GM12878 (cell line): ENCODE measurements around the gene HSD17B1. TPM values are rescaled to one million over a fixed set of nuclear protein-coding genes. Genes with fewer than 3 reads are reported as not detected.
A peak's percentile ranks its signal among the peaks of the same experiment; 100 is the strongest.

Source experiments
- ATAC-seq: fragments of 200-7000 bp; cut with Tn5 transposase; 3 replicates; pipeline ENCODE4 v1.9.1; 2020; ENCODE audit warnings: mild to moderate bottlenecking, moderate library complexity
- BruUV-seq: library from RNA; stranded (reverse); fragments of 400-500 nt; replicated peaks from 2 replicates; lab custom pipeline; 2021; lab: Mats Ljungman, UMichigan
- CTCF ChIA-PET: fragments of 300-600 bp; sonication (Branson Sonifier 250); formaldehyde crosslinking; extraction: SDS; loops from one replicate; lab custom pipeline; 2021; ENCODE audit warnings: inconsistent platforms; lab: Yijun Ruan, JAX
- POLR2A ChIA-PET: fragments of 350-600 bp; formaldehyde crosslinking; extraction: SDS; loops from one replicate; lab custom pipeline; 2021; ENCODE audit warnings: inconsistent platforms; lab: Charles Lee
- RAD21 ChIA-PET: fragments of 300-600 bp; sonication (Branson Sonifier 250); formaldehyde crosslinking; loops from one replicate; lab custom pipeline; 2023; ENCODE audit warnings: antibody characterized with exemption; ENCODE audit not compliant: unreplicated experiment; lab: Charles Lee
- SMC1A ChIA-PET: fragments of 300-600 bp; sonication (Branson Sonifier 250); formaldehyde crosslinking; loops from one replicate; lab custom pipeline; 2023; ENCODE audit not compliant: unreplicated experiment, uncharacterized antibody; lab: Charles Lee
- DNase-seq: peaks from one replicate; pipeline ENCODE4 v3.0.0-alpha.2; 2011; ENCODE audit warnings: low read depth, low spot score
- FAIRE-seq: peaks from 3 replicates; lab custom pipeline; 2011; peaks lifted over from hg19 to GRCh38; lab: Jason Lieb, UNC
- H2AFZ ChIP-seq: 2 replicates; pipeline ENCODE4 v1.6.0; 2011; ENCODE audit warnings: low read depth, low read length, control low read depth; ENCODE audit not compliant: control insufficient read depth
- H3K27ac ChIP-seq: 2 replicates; pipeline ENCODE4 v1.5.1; 2011; ENCODE audit warnings: control low read depth; ENCODE audit not compliant: control insufficient read depth, insufficient read depth
- H3K27me3 ChIP-seq, 2 experiments: replicated peaks in 1 of 2; 2 replicates each; pipeline versions ENCODE4 v1.6.0 to v1.6.1; 2011; ENCODE audit warnings: low read length in 1 of 2; ENCODE audit not compliant: control insufficient read depth in 2 of 2, insufficient read depth in 2 of 2
- H3K36me3 ChIP-seq, 2 experiments: 2 replicates each; pipeline ENCODE4 v1.5.1; 2011; ENCODE audit warnings: low read length in 1 of 2; ENCODE audit not compliant: control insufficient read depth in 2 of 2, insufficient read depth in 2 of 2
- H3K4me1 ChIP-seq: 2 replicates; pipeline ENCODE4 v1.6.1; 2011; ENCODE audit warnings: mild to moderate bottlenecking, low read length, moderate library complexity, mixed read lengths; ENCODE audit not compliant: control insufficient read depth, insufficient read depth
- H3K4me2 ChIP-seq: 2 replicates; pipeline ENCODE4 v1.6.0; 2011; ENCODE audit warnings: control low read depth; ENCODE audit not compliant: control insufficient read depth, insufficient read depth
- H3K4me3 ChIP-seq: fragments of 200-600 bp; sonication (generic); 2 replicates; pipeline ENCODE4 v1.5.1; 2016
- H3K79me2 ChIP-seq: 2 replicates; pipeline ENCODE4 v1.6.0; 2011; ENCODE audit warnings: low read length; ENCODE audit not compliant: control insufficient read depth, insufficient read depth
- H3K9ac ChIP-seq: 2 replicates; pipeline ENCODE4 v1.8.0; 2011; ENCODE audit warnings: low read length, control low read depth, mixed read lengths; ENCODE audit not compliant: control insufficient read depth, insufficient read depth
- H3K9me3 ChIP-seq: replicated peaks from 3 replicates; pipeline ENCODE4 v1.5.1; 2011; ENCODE audit warnings: mild to moderate bottlenecking, low read length; ENCODE audit not compliant: control insufficient read depth, insufficient read depth
- H4K20me1 ChIP-seq: 2 replicates; pipeline ENCODE4 v1.6.0; 2011; ENCODE audit not compliant: control insufficient read depth, insufficient read depth
- ASH2L ChIP-seq: fragments of 300-600, 200-600 bp; sonication (generic); IDR thresholded peaks from 2 replicates; pipeline ENCODE4 v1.6.1; 2017; ENCODE audit warnings: low read depth, mild to moderate bottlenecking, borderline replicate concordance
- BRCA1 ChIP-seq: IDR thresholded peaks from 2 replicates; pipeline ENCODE4 v1.6.1; 2011; ENCODE audit warnings: low read depth, low read length, improper control_type of control experiment
- CTCF ChIP-seq, 3 experiments: IDR thresholded peaks in 2 of 3; conservative IDR thresholded peaks in 1 of 3; 2 replicates each; pipeline ENCODE4 v1.5.1; 2011; ENCODE audit warnings: low read depth in 3 of 3, low read length in 3 of 3, mild to moderate bottlenecking in 3 of 3, control low read depth in 2 of 3, moderate library complexity in 2 of 3, inconsistent platforms in 1 of 3, mixed read lengths in 1 of 3; ENCODE audit not compliant: control insufficient read depth in 2 of 3, insufficient read depth in 1 of 3; ENCODE audit errors: extremely low read depth in 1 of 3
- GABPA ChIP-seq: IDR thresholded peaks from 2 replicates; pipeline ENCODE4 v1.6.1; 2014; ENCODE audit warnings: antibody characterized with exemption, low read depth, mild to moderate bottlenecking, inconsistent platforms
- KAT2A ChIP-seq: conservative IDR thresholded peaks from 2 replicates; pipeline ENCODE4 v1.6.1; 2011; ENCODE audit warnings: low read depth, low read length; ENCODE audit not compliant: control insufficient read depth
- RELB ChIP-seq: fragments of 450-650 bp; IDR thresholded peaks from 2 replicates; pipeline ENCODE4 v1.6.1; 2017; ENCODE audit warnings: low read depth, mild to moderate bottlenecking, moderate library complexity
- STAT1 ChIP-seq: fragments of 450-650 bp; conservative IDR thresholded peaks from 2 replicates; pipeline ENCODE4 v1.6.1; 2014; ENCODE audit warnings: antibody characterized with exemption, mild to moderate bottlenecking
- WGBS: methylation state at CpG from one replicate; pipeline ENCODE4 v1.1.6; 2016; ENCODE audit warnings: low lambda C conversion rate; ENCODE audit not compliant: insufficient replicate concordance, insufficient coverage; ENCODE audit errors: missing lambda C conversion rate; 5-methylcytosine and 5-hydroxymethylcytosine counted together
- in situ Hi-C: fragments of 300-500 bp; cut with MboI; formaldehyde crosslinking; loops from 9 replicates; pipeline ENCODE4 v1.14.3; 2018; ENCODE audit warnings: mixed read lengths
- intact Hi-C: fragments of 100-400 bp; cut with micrococcal nuclease; formaldehyde crosslinking; loops from one replicate; pipeline ENCODE4 v1.14.2; 2022; ENCODE audit not compliant: unreplicated experiment
- polyA plus RNA-seq, 11 experiments: library from polyadenylated mRNA; depleted of rRNA in 4 of 11; unstranded in 6 of 11; stranded (reverse) in 5 of 11; fragments of >200 nt; fragmentation: Nextera tagmentation in 4 of 11; fragmentation: Illumina TruSeq in 1 of 11; extraction: Ambion mirVana in 4 of 11; extraction: Trizol in 1 of 11; gene quantifications; 1 replicate in 1 of 11; 2 replicates in 10 of 11; pipeline versions ENCODE4 v1.2.1 to v1.2.3, GENCODE V29; 2011 to 2016; ENCODE audit warnings: inconsistent platforms in 2 of 11, missing spikeins in 2 of 11, low read depth in 1 of 11
- total RNA-seq, 4 experiments: library from RNA; depleted of rRNA in 3 of 4; stranded (reverse); fragments of >200 nt in 3 of 4; fragmentation: Illumina TruSeq in 1 of 4; extraction: Trizol in 1 of 4; gene quantifications; 2 replicates each; pipeline versions ENCODE4 v1.2.1 to v1.2.3, GENCODE V29; 2013 to 2021
- TF ChIP-seq, protein P1 (sequence below): fragments of 450-650 bp; formaldehyde crosslinking; IDR thresholded peaks from 2 replicates; pipeline ENCODE4 v1.5.0; 2022; ENCODE audit warnings: mild to moderate bottlenecking, missing genetic modification characterization

The HSD17B1 gene
- total and polyA plus RNA-seq, 10 of the 15 experiments (the other 5 are each of a cell fraction or from before 2014, with no cell fraction given): 0.15 to 1.1 (median 0.42) TPM

- Histone ChIP-seq H4K20me1 (no peaks in the 10 kb centered on the region), H3K4me1 (peaks cover 16% of the 10 kb centered on the region), H3K27ac (peak overlapping the region; percentile 75), H2AFZ (no peak overlapping the region), H3K9me3 (no peaks in the 10 kb centered on the region), H3K4me2 (peak overlapping the region; percentile 98), H3K9ac (peak overlapping the region; percentile 81), H3K79me2 (peaks cover 13% of the 10 kb centered on the region), H3K4me3 (peak overlapping the region; percentile 77), H3K27me3 (no peaks in the 10 kb centered on the region), H3K36me3 (peaks cover 0 to 5% of the 10 kb centered on the region in 2 experiments; a peak in 2 of 4 replicates)
- TF ChIP-seq RELB (no peak), KAT2A (no peak), ASH2L (no peak), CTCF (IDR thresholded peaks at IDR 0.05 in 2 of 3, conservative IDR thresholded peaks at IDR 0.05 in 1 of 3; ENCODE audit: control insufficient read depth in 2 of 3, extremely low read depth in 1 of 3, insufficient read depth in 1 of 3, low read depth in 3 of 3, low read length in 3 of 3) (no peak), GABPA (no peak), BRCA1 (no peak), STAT1 (no peak)
- TF ChIP-seq, protein P1, sequence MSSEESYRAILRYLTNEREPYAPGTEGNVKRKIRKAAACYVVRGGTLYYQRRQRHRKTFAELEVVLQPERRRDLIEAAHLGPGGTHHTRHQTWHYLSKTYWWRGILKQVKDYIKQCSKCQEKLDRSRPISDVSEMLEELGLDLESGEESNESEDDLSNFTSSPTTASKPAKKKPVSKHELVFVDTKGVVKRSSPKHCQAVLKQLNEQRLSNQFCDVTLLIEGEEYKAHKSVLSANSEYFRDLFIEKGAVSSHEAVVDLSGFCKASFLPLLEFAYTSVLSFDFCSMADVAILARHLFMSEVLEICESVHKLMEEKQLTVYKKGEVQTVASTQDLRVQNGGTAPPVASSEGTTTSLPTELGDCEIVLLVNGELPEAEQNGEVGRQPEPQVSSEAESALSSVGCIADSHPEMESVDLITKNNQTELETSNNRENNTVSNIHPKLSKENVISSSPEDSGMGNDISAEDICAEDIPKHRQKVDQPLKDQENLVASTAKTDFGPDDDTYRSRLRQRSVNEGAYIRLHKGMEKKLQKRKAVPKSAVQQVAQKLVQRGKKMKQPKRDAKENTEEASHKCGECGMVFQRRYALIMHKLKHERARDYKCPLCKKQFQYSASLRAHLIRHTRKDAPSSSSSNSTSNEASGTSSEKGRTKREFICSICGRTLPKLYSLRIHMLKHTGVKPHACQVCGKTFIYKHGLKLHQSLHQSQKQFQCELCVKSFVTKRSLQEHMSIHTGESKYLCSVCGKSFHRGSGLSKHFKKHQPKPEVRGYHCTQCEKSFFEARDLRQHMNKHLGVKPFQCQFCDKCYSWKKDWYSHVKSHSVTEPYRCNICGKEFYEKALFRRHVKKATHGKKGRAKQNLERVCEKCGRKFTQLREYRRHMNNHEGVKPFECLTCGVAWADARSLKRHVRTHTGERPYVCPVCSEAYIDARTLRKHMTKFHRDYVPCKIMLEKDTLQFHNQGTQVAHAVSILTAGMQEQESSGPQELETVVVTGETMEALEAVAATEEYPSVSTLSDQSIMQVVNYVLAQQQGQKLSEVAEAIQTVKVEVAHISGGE (CRISPR knock-in tag): no peak
- CTCF ChIA-PET: interaction anchor here (0.6 to 3.1 kb wide), 10 partner anchors 10 to 266 kb away, joined by 3 to 21 read pairs (median 4); no protein-coding TSS in a partner anchor
- intact Hi-C loops (no loop called here), in situ Hi-C loops (no loop called here)
- RAD21 ChIA-PET: interaction anchor here (0.9 to 3.4 kb wide), 6 partner anchors 10 to 226 kb away, joined by 5 to 17 read pairs (median 6); partner anchors contain the start of gene PSMC3IP
- SMC1A ChIA-PET: interaction anchor here (1.2 to 2.0 kb wide), 3 partner anchors 9 to 142 kb away, joined by 3 to 11 read pairs (median 8); no protein-coding TSS in a partner anchor
- no peak for FAIRE-seq
- 76% methylated on average over 30 of the region's 31 CpGs for WGBS
- POLR2A ChIA-PET: interaction anchor here (0.7 to 1.9 kb wide), 8 partner anchors 11 to 297 kb away, joined by 3 to 11 read pairs (median 4); no protein-coding TSS in a partner anchor
- BruUV-seq: TSS peak; percentile 63
- DNase-seq: no peak
- peak; percentile 13; the same call in 1 of the 3 replicates for ATAC-seq
Observed at GRCh38 chr17:42537156-42537805, 15.4 kb upstream of the HSD17B1 start.
